Type B pancreatic cell (in vitro differentiated cells): ENCODE measurements around the gene DTNBP1. TPM values are rescaled to one million over a fixed set of nuclear protein-coding genes. Genes with fewer than 3 reads are reported as not detected.

Source experiments
- DNase-seq: peaks from one replicate; pipeline ENCODE4 v3.0.0; 2021; ENCODE audit warnings: mixed read lengths; ENCODE audit not compliant: unreplicated experiment; ENCODE audit errors: extremely low spot score
- H3K27ac Mint-ChIP-seq: 2 replicates; pipeline ENCODE4 v1.8.0; 2021; ENCODE audit warnings: mild to moderate bottlenecking, mixed read lengths
- H3K27me3 Mint-ChIP-seq: 2 replicates; pipeline ENCODE4 v1.8.0; 2021; ENCODE audit warnings: mixed read lengths
- H3K36me3 Mint-ChIP-seq: 2 replicates; pipeline ENCODE4 v1.8.0; 2021; ENCODE audit warnings: mixed read lengths
- H3K4me1 Mint-ChIP-seq: one replicate; pipeline ENCODE4 v1.8.0; 2021; ENCODE audit warnings: mixed read lengths; ENCODE audit not compliant: unreplicated experiment
- H3K4me3 Mint-ChIP-seq: 2 replicates; pipeline ENCODE4 v1.8.0; 2021; ENCODE audit warnings: mild to moderate bottlenecking, mixed read lengths
- H3K9me3 Mint-ChIP-seq: 2 replicates; pipeline ENCODE4 v1.8.0; 2021; ENCODE audit warnings: mixed read lengths
- total RNA-seq: library from RNA; stranded (reverse); gene quantifications from 2 replicates; pipeline ENCODE4 v1.2.1, GENCODE V29; 2021; ENCODE audit warnings: low replicate concordance
- TF ChIP-seq, protein P1 (sequence below): fragments of 200-600 bp; sonication (generic); conservative IDR thresholded peaks from 2 replicates; pipeline ENCODE4 v1.5.0; 2021; ENCODE audit warnings: antibody characterized with exemption, mild to moderate bottlenecking

DTNBP1 gene
- total RNA-seq, 1 donor from 2014 or later, result 11.6 TPM

DNA sequence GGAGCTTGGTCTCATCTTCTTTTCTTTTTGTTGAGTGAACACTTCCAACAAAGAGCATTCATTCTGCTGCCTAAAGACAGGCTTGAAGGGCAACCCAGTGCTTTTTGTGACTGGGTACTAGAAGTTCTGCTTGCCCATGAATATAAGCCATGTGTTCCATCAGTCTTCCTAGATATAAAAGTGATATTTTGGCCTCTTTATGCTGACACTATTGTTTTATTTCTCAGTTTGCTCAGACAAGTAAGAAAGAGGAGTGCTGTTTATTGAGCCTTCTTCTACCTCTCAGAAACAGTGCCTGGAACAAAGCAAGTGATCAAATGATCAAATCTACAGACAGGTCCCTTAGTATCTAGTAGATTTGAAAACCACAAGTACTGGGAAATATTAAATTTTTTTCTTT, 2.4 kb upstream of the DTNBP1 start:
- TF ChIP-seq, protein P1, sequence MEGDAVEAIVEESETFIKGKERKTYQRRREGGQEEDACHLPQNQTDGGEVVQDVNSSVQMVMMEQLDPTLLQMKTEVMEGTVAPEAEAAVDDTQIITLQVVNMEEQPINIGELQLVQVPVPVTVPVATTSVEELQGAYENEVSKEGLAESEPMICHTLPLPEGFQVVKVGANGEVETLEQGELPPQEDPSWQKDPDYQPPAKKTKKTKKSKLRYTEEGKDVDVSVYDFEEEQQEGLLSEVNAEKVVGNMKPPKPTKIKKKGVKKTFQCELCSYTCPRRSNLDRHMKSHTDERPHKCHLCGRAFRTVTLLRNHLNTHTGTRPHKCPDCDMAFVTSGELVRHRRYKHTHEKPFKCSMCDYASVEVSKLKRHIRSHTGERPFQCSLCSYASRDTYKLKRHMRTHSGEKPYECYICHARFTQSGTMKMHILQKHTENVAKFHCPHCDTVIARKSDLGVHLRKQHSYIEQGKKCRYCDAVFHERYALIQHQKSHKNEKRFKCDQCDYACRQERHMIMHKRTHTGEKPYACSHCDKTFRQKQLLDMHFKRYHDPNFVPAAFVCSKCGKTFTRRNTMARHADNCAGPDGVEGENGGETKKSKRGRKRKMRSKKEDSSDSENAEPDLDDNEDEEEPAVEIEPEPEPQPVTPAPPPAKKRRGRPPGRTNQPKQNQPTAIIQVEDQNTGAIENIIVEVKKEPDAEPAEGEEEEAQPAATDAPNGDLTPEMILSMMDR, result no peak
- Mint-ChIP-seq H3K36me3 (no peaks in the 10 kb centered on the region), H3K27me3 (peaks cover 26% of the 10 kb centered on the region)

DNA sequence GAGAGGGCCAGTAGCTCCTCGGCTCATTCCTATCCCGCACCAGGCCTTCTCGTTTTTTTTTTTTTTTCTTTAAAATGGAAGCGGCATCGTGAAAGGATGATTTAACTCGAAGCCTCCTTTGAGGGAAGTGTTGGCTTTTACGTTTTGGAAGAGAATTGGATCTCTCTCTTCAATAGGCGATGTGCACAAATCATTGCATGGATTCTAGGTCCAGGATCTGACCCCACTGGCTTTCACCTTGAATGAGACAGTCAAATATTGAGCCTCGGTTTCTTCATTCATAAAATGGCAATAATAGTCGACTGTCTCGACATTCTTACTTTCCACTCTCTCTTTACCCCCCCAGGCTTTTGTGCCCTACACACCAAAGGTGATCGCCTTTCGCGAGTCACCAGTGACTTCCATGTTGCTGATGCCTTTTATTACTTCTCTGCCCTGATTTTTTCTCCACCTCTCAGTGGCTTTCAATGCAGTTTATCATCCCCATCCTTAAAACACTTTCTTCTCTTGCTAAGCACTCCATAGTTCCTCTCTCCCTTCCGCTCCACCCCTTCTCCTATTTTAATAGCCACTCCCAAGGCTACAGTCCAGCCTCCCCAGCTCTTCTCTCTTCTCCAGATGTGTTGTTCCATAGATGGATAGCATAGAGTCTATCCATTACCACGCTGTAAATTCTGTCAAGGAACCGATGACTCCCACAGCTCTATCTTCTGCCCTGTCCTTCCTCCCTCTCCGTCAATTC, 473 bp upstream of the DTNBP1 start:
- no peaks in the 10 kb centered on the region for H3K36me3 Mint-ChIP-seq
- peaks cover 16% of the 10 kb centered on the region for H3K27me3 Mint-ChIP-seq
- no peaks in the 10 kb centered on the region for H3K4me1 Mint-ChIP-seq
- peak overlapping the region; percentile 39 for H3K27ac Mint-ChIP-seq
- H3K4me3 Mint-ChIP-seq, result peak overlapping the region; percentile 78
- TF ChIP-seq, protein P1, result peak; percentile 3
- DNase-seq, result no peak
- H3K9me3 Mint-ChIP-seq, result no peaks in the 10 kb centered on the region

More for the DNA sequence above, 2.4 kb upstream of the DTNBP1 start:
- Mint-ChIP-seq H3K4me1 (no peaks in the 10 kb centered on the region), H3K9me3 (no peaks in the 10 kb centered on the region), H3K27ac (no peak overlapping the region), H3K4me3 (no peak overlapping the region)
- no peak for DNase-seq

DNA sequence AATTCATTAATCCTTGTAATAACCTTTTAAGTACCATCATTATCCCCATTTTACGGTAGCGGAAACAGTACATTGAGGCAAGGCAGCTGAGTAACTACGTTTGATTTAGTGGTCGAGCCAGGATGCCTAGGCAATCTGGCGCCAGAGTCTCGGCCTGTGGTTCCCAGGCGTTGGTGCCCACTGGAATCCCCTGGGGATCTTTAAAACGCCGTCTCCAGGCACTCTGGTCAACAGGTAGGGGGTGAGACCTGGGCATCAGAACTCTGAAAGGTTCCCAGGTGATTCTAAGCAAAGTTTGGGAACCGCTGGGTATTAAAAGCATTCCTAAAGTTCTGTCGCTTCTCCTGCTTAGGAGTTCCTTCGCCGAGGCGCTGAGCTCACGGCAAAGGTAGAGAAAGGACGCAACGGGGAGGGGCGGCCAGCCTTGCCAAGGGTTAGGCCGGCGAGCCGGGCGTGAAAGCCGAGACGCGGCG, 939 bp downstream of the DTNBP1 start:
- H3K4me3 Mint-ChIP-seq, result peak overlapping the region; percentile 87
- TF ChIP-seq, protein P1, result no peak
- no peak for DNase-seq
- peaks cover 9% of the 10 kb centered on the region for H3K27me3 Mint-ChIP-seq
- H3K36me3 Mint-ChIP-seq, result peaks cover 5% of the 10 kb centered on the region
- peak overlapping the region; percentile 47 for H3K27ac Mint-ChIP-seq
- H3K9me3 Mint-ChIP-seq, result no peaks in the 10 kb centered on the region
- no peaks in the 10 kb centered on the region for H3K4me1 Mint-ChIP-seq

DNA sequence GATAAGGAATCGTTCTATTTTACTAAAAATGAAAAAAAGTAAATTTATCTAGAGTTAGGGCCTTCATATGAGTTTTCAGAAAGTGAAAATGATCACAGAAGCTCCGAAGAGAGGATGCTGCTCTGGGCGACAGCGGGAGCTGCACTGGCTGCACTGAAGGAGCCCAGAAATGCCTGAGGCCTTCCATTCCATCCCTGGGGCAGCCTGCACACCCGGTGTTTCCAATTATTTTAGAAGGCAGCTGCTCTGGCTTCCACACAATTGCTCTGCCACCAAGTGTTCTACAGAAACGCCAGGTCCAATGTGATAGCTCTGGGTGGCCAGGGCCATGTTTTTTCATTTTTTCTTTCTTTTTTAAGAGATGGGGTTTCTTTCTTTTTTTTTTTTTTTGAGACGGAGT, 3.6 kb downstream of the DTNBP1 start:
- Mint-ChIP-seq H3K9me3 (no peaks in the 10 kb centered on the region), H3K27me3 (peaks cover 9% of the 10 kb centered on the region), H3K4me1 (no peaks in the 10 kb centered on the region), H3K36me3 (peaks cover 5% of the 10 kb centered on the region), H3K27ac (no peak overlapping the region), H3K4me3 (no peak overlapping the region)
- TF ChIP-seq, protein P1, result no peak
- no peak for DNase-seq

DNA sequence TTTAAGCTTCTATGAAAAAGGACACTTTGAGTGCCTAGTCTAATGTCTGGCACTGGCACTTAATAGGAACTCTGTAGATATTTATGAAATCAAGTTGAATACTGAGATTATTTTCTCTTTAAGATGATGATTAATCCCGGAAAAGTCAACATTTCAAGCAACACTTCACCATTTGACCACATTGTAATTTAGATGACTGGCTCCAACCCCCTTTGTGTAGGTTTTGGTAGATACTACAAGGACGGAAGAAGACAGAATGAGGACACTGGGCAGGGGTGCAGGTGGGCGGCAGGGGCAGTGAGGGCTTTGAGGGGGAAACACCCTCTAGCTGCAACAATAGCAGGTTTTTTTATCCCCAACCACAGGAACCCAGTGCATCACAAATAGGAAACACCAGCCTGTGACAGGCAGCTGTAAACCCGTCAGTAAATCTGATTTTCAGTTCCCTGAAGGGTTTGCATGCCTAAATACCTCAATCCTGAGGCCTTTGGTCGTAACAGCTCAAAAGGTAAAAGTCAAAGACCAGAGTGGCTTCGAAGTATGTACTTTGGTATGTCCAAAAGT, 4.6 kb downstream of the DTNBP1 start:
- DNase-seq, result no peak
- peaks cover 5% of the 10 kb centered on the region for H3K36me3 Mint-ChIP-seq
- TF ChIP-seq, protein P1, result no peak
- no peaks in the 10 kb centered on the region for H3K4me1 Mint-ChIP-seq
- H3K27ac Mint-ChIP-seq, result no peak overlapping the region
- no peak overlapping the region for H3K4me3 Mint-ChIP-seq
- no peaks in the 10 kb centered on the region for H3K27me3 Mint-ChIP-seq
- no peaks in the 10 kb centered on the region for H3K9me3 Mint-ChIP-seq
